Measurements from ENCODE around the gene MCF2L. TPM values are rescaled to one million over a fixed set of nuclear protein-coding genes. Genes with fewer than 3 reads are reported as not detected.

The MCF2L gene
- total and polyA plus RNA-seq, 9 of the 15 experiments (the other 6 are each of a cell fraction or from before 2014, with no cell fraction given): 0.05 to 0.25 (median 0.18) TPM; not detected in 5

- no peak for TF ChIP-seq SREBF1 (IDR thresholded peaks at IDR 0.05; ENCODE audit: borderline replicate concordance, low read depth, low read length)
- TF ChIP-seq RAD21 (CRISPR knock-in tag; conservative IDR thresholded peaks at IDR 0.05 in 1 of 2, IDR thresholded peaks at IDR 0.05 in 1 of 2): no peak
- TF ChIP-seq THAP12 (CRISPR knock-in tag; IDR thresholded peaks at IDR 0.05): no peak
- no peak for TF ChIP-seq ZNF707 (CRISPR knock-in tag; conservative IDR thresholded peaks at IDR 0.05)
Measured at GRCh38 chr13:113075711-113076110, 106.7 kb downstream of the MCF2L start (continued).

GRCh38 chr13:113076681-113077401 lies 107.8 kb downstream of the MCF2L start:
- Histone ChIP-seq H3K9me3 (replicated peaks; ENCODE audit: control insufficient read depth, insufficient read depth, low read depth, low read length) (no peaks in the 10 kb centered on the region), H3K4me1 (replicated peaks in 1 of 2; ENCODE audit: control insufficient read depth in 2 of 2, insufficient read depth in 2 of 2, low read length in 2 of 2) (peaks cover 0 to 23% of the 10 kb centered on the region in 2 experiments; a peak in 1 of 5 replicates), H3K9ac (ENCODE audit: insufficient read depth in 1 of 2, low read depth in 2 of 2, low read length in 2 of 2) (no peak overlapping the region), H3K27me3 (ENCODE audit: control insufficient read depth in 2 of 2, insufficient read depth in 2 of 2, low read length in 2 of 2) (peaks cover 0 to 73% of the 10 kb centered on the region in 2 experiments; a peak in 4 of 5 replicates), H3K36me3 (ENCODE audit: control insufficient read depth, insufficient read depth, low read length) (no peaks in the 10 kb centered on the region), H3K27ac (ENCODE audit: extremely low read depth, low read depth, low read length) (no peak overlapping the region), H3K4me2 (ENCODE audit: insufficient read depth, low read length) (no peak overlapping the region), H3K4me3 (no peak overlapping the region), H4K20me1 (replicated peaks; ENCODE audit: control insufficient read depth, insufficient read depth, low read length) (0 out of 2 replicates have a peak, but pooled peaks cover 4% of the 10 kb centered on the region), H2AFZ (ENCODE audit: low read depth, low read length) (no peak overlapping the region), H3K79me2 (ENCODE audit: control insufficient read depth, insufficient read depth, low read length) (no peaks in the 10 kb centered on the region), H3K9me1 (ENCODE audit: control insufficient read depth, insufficient read depth, low read length) (no peaks in the 10 kb centered on the region)
- ChIA-PET POLR2A (interaction anchor here (0.6 to 1.5 kb wide), 3 partner anchors 10 to 33 kb away, joined by 3 to 4 read pairs (median 3); no protein-coding TSS in a partner anchor), CTCF (ENCODE audit: low intra/inter-chr PET ratio) (no interaction called here)
- FAIRE-seq: no peak
- in situ Hi-C loops (cut with MboI): no loop called here
- intact Hi-C loops (cut with micrococcal nuclease): no loop called here
- no TSS peak for BruUV-seq (replicated peaks)
- DNase-seq (ENCODE audit: extremely low read depth in 1 of 4, low spot score in 3 of 4): no peak
- WGBS (ENCODE audit: insufficient coverage, low coverage, missing lambda C conversion rate): 10% methylated on average over 13 of the region's 39 CpGs
- ATAC-seq: peak; percentile 34; the same call in 2 of the 3 replicates
- peak; percentile 24; the same call in 1 of the 2 replicates for TF ChIP-seq MGA (IDR thresholded peaks at IDR 0.05)

Data from K562 (cell line).